Heart left ventricle (tissue), 16 donors: Measurements from ENCODE around the gene ARAP1. TPM values are rescaled to one million over a fixed set of nuclear protein-coding genes. Genes with fewer than 3 reads are reported as not detected.

Source experiments
- ATAC-seq, 4 donors: fragments of 200-7000 bp; cut with Tn5 transposase; one replicate each; pipeline ENCODE4 v1.9.1; 2020 to 2022; ENCODE audit warnings: moderate library complexity in 4 of 4, mild to moderate bottlenecking in 3 of 4, moderate number of reproducible peaks in 1 of 4
- DNase-seq, 5 donors: peaks; one replicate each; pipeline ENCODE4 v3.0.0-alpha.2; 2020
- H3K27ac ChIP-seq, 12 donors: fragments of 200-600 bp; sonication (generic) in 4 of 12; one replicate each; pipeline versions ENCODE4 v1.5.0 to v1.8.0; 2016 to 2022; ENCODE audit warnings: mild to moderate bottlenecking in 2 of 12
- H3K27me3 ChIP-seq, 9 donors: fragments of 200-600 bp; sonication (generic) in 2 of 9; one replicate each; pipeline versions ENCODE4 v1.5.1 to v1.8.0; 2016 to 2022; ENCODE audit warnings: mild to moderate bottlenecking in 3 of 9
- H3K36me3 ChIP-seq, 9 donors: fragments of 200-600 bp; sonication (generic) in 2 of 9; one replicate each; pipeline versions ENCODE4 v1.5.0 to v1.8.0; 2018 to 2022; ENCODE audit warnings: mild to moderate bottlenecking in 2 of 9
- H3K4me1 ChIP-seq, 12 donors: fragments of 200-600 bp; sonication (generic) in 4 of 12; one replicate each; pipeline versions ENCODE4 v1.5.0 to v1.8.0; 2016 to 2022; ENCODE audit warnings: mild to moderate bottlenecking in 3 of 12
- H3K4me3 ChIP-seq, 12 donors: fragments of 200-600 bp; sonication (generic) in 4 of 12; one replicate each; pipeline versions ENCODE4 v1.5.0 to v1.8.0; 2017 to 2022; ENCODE audit warnings: mild to moderate bottlenecking in 9 of 12, moderate library complexity in 4 of 12
- H3K9me3 ChIP-seq, 12 donors: fragments of 200-600 bp; sonication (generic) in 4 of 12; one replicate each; pipeline versions ENCODE4 v1.5.0 to v1.8.0; 2016 to 2022; ENCODE audit warnings: mild to moderate bottlenecking in 1 of 12
- POLR2A ChIP-seq, 2 donors: fragments of 450-650 bp; IDR thresholded peaks; one replicate each; pipeline ENCODE4 v1.6.1; 2017; ENCODE audit warnings: antibody characterized with exemption in 2 of 2, mild to moderate bottlenecking in 2 of 2, moderate library complexity in 2 of 2
- WGBS, 4 donors: extraction: QIAGEN DNeasy Blood & Tissue Kit in 2 of 4; methylation state at CpG; one replicate each; pipeline versions ENCODE4 v1.1.5 to v1.1.7; 2013 to 2018; 5-methylcytosine and 5-hydroxymethylcytosine counted together
- intact Hi-C, 10 donors: fragments of 100-400 bp; cut with DNase I; formaldehyde crosslinking; loops; one replicate each; pipeline versions ENCODE4 v1.11.1 to v1.14.2; 2022
- polyA plus RNA-seq, 2 donors: library from polyadenylated mRNA; stranded (reverse); fragments of 200-250 nt; gene quantifications; one replicate each; pipeline ENCODE4 v1.2.3, GENCODE V29; 2013
- total RNA-seq, 9 donors: library from RNA; depleted of rRNA in 2 of 9; stranded (reverse); fragments of >200 nt in 2 of 9; fragmentation: NEBNext Ultra II Directional in 3 of 9; extraction: Animal tissue kit (Norgen Biotek cat#: 25700) in 3 of 9; gene quantifications; one replicate each; pipeline versions ENCODE4 v1.1.0 to v1.2.4, GENCODE V29; 2016 to 2023
- TF ChIP-seq, protein P1 (sequence below), 12 donors: fragments of 200-600 bp; sonication (generic) in 4 of 12; IDR thresholded peaks; one replicate each; pipeline versions ENCODE4 v1.5.0 to v1.8.0; 2018 to 2022; ENCODE audit warnings: antibody characterized with exemption in 12 of 12, mild to moderate bottlenecking in 5 of 12
- donor health status: ischemic (EF 13 %, LVEDD 7.1; RV severe dilation, severe dysfunction).
- donor health status: healthy with polysubstance abuse.
- donor health status: DM: no; HTN: yes; CAD: no.
- donor health status: DM: no; HTN: no; CAD: no.
- donor health status: ischemic (EF 25% LVEDD 6.9; RV normal size, moderate dysfunction).
- donor health status: ischemic (EF 25% LVEDD 5.7; RV mildly dilated, moderate dysfunction).
- donor health status: healthy.
- donor health status: DM: yes; HTN: yes; CAD: no.
- donor health status: ischemic (EF 35%, LVEDD 5.7; RV mildly dilated, moderate dysfunction).
- donor health status: nonischemic (EF 11% LVEDD 7.7; RV severe dilation, severe dysfunction).
- donor health status: DM: yes; HTN: yes; CAD: no.
- donor health status: PGD.
- donor health status: ischemic (EF 29% LVEDD 5.4; RV normal size, mild dysfunction).
- donor health status: nonischemic (EF 23%, LVEDD 6.1; RV moderate dilation, normal function).

ARAP1 gene
- total and polyA plus RNA-seq, 11 donors, result 35.4 to 116 (median 43.6) TPM

DNA sequence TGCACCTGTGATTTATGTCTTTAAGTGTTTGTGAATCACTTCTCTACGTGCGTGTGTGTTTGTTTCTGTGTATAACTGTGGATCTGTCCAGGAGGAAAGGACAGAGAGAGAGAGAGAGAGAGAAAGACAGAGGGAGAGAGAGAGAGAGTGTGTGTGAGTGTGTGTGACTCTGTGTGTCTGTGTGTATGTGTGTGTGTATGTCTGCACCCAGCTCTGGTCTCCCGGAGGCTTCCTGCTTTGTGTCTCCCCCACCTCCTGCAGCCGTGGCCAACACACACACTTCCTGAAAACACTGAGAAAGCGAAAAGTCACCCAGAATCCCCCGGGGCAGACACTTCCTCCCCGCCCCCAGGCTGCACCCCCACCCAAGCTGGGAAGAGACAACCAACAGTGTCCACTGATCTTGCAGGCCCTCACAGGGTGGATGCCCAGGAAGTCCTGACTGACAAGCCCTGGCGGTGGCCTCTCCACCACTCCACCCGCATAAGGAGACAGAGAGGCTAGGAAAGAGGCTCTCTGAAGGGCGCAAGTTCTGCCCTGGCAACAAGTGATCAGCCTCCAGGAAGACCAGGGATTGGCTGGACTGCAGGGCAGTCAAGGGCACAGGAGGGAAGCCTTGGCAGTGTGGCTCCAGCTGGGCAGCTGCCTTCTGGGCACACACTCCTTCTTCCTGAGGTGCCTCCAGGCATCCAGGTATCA, 30.0 kb downstream of the ARAP1 start:
- Histone ChIP-seq H3K27me3 (no peaks in the 10 kb centered on the region), H3K4me1 (peaks cover 3 to 84% (median 47%) of the 10 kb centered on the region in 12 donors), H3K27ac (peak overlapping the region; percentile 82 to 98 (median 92)), H3K4me3 (peak overlapping the region; percentile 25 to 86 (median 71)), H3K9me3 (no peaks in the 10 kb centered on the region), H3K36me3 (peaks cover 0 to 38% (median 5%) of the 10 kb centered on the region in 9 donors)
- DNase-seq, result peak; percentile 91 to 94 (median 92)
- TF ChIP-seq POLR2A (IDR thresholded peaks at IDR 0.05), result peak in 1 of 2 donors; percentile 66
- TF ChIP-seq, protein P1, sequence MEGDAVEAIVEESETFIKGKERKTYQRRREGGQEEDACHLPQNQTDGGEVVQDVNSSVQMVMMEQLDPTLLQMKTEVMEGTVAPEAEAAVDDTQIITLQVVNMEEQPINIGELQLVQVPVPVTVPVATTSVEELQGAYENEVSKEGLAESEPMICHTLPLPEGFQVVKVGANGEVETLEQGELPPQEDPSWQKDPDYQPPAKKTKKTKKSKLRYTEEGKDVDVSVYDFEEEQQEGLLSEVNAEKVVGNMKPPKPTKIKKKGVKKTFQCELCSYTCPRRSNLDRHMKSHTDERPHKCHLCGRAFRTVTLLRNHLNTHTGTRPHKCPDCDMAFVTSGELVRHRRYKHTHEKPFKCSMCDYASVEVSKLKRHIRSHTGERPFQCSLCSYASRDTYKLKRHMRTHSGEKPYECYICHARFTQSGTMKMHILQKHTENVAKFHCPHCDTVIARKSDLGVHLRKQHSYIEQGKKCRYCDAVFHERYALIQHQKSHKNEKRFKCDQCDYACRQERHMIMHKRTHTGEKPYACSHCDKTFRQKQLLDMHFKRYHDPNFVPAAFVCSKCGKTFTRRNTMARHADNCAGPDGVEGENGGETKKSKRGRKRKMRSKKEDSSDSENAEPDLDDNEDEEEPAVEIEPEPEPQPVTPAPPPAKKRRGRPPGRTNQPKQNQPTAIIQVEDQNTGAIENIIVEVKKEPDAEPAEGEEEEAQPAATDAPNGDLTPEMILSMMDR (IDR thresholded peaks at IDR 0.05), result no peak
- WGBS, 4 donors, result 0 to 1% (median 0%) methylated on average over 8 to 10 of the region's 10 CpGs
- intact Hi-C loops, result loop anchor here in 6 of 10 donors (5.0 to 10.0 kb wide), 7 partner anchors 90 to 563 kb away; partner anchors contain the start of genes ATG16L2 (in 1 of the 6), FCHSD2 (in 1 of the 6) and P2RY6 (in 1 of the 6)
- ATAC-seq, result peak; percentile 79 to 84 (median 81)

DNA sequence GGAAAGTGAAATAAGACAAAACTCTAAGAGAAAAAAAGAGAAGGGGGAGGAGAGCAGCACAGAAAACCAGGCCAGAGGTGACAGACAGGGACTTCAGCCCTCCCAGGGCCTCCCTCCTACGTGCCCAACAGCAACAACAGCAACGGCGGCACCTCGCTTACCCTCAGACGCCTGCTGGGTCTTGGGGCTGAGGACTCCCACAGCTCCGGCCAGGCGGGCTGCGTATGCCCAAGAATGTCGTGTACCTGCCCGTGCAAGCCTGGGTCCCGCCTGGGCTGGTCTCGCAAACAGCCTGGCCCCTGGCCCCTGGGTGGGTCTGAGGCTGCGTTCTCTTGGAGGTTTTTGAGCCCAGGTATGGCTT, 30.5 kb downstream of the ARAP1 start:
- H3K36me3 ChIP-seq, result peaks cover 0 to 41% (median 8%) of the 10 kb centered on the region in 9 donors
- H3K9me3 ChIP-seq, result no peaks in the 10 kb centered on the region
- H3K27ac ChIP-seq, result peak overlapping the region; percentile 82 to 98 (median 92)
- 1 to 19% (median 3%) methylated on average over 13 of the region's 13 CpGs for WGBS, 4 donors
- ATAC-seq (peak in 3 of 4 donors; percentile 10 to 32 (median 19)), DNase-seq (peak in 3 of 5 donors; percentile 52 to 73 (median 70))
- TF ChIP-seq POLR2A (IDR thresholded peaks at IDR 0.05), result no peak
- TF ChIP-seq, protein P1 (IDR thresholded peaks at IDR 0.05), result no peak
- H3K4me3 ChIP-seq, result peak overlapping the region; percentile 25 to 86 (median 71)
- H3K4me1 ChIP-seq, result peaks cover 3 to 87% (median 49%) of the 10 kb centered on the region in 12 donors
- intact Hi-C loops, result loop anchor here in 6 of 10 donors (5.0 to 10.0 kb wide), 7 partner anchors 91 to 563 kb away; partner anchors contain the start of genes ATG16L2 (in 1 of the 6), FCHSD2 (in 1 of the 6) and P2RY6 (in 1 of the 6)
- H3K27me3 ChIP-seq, result no peaks in the 10 kb centered on the region

DNA sequence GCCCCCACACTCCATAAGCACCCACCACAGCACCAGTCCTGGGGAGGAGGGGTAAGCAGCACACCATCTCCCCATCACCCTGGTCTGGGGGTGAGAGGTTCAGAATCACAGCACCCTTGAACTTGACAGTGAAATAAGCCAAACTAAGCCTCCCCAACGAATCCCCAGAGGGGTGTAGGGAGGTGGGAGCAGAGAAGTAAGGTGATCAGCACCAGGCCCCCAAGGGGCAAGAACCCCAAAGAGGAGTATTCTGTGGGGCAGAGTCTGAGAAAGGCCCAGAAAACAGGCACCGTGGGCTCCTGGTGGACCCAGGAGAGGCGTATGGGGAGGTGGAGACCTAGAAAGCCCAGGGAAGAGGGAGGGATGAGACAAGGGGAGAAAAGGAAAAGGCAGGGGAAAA, 30.9 kb downstream of the ARAP1 start:
- DNase-seq, result peak in 2 of 5 donors; percentile 13 to 21

More for the DNA sequence above, 30.9 kb downstream of the ARAP1 start:
- peaks cover 0 to 41% (median 6%) of the 10 kb centered on the region in 9 donors for H3K36me3 ChIP-seq
- peak overlapping the region; percentile 82 to 98 (median 92) for H3K27ac ChIP-seq
- 6 to 14% (median 10%) methylated on average over 3 of the region's 3 CpGs for WGBS, 4 donors
- no peak for TF ChIP-seq POLR2A (IDR thresholded peaks at IDR 0.05)
- TF ChIP-seq, protein P1 (IDR thresholded peaks at IDR 0.05), result no peak
- H3K4me3 ChIP-seq, result peak overlapping the region; percentile 25 to 86 (median 71)
- H3K4me1 ChIP-seq, result peaks cover 3 to 91% (median 53%) of the 10 kb centered on the region in 12 donors
- H3K27me3 ChIP-seq, result no peaks in the 10 kb centered on the region
- H3K9me3 ChIP-seq, result no peaks in the 10 kb centered on the region
- intact Hi-C loops, result loop anchor here in 6 of 10 donors (5.0 to 10.0 kb wide), 7 partner anchors 91 to 564 kb away; partner anchors contain the start of genes ATG16L2 (in 1 of the 6), FCHSD2 (in 1 of the 6) and P2RY6 (in 1 of the 6)
- no peak for ATAC-seq
